Measurements from ENCODE around the gene OTOP1.
"Not testable (repeated sequence)": the region's sequence is repeated elsewhere in the genome, so short reads cannot be mapped to it uniquely, and the experiment has no call there.

OTOP1 gene

DNA sequence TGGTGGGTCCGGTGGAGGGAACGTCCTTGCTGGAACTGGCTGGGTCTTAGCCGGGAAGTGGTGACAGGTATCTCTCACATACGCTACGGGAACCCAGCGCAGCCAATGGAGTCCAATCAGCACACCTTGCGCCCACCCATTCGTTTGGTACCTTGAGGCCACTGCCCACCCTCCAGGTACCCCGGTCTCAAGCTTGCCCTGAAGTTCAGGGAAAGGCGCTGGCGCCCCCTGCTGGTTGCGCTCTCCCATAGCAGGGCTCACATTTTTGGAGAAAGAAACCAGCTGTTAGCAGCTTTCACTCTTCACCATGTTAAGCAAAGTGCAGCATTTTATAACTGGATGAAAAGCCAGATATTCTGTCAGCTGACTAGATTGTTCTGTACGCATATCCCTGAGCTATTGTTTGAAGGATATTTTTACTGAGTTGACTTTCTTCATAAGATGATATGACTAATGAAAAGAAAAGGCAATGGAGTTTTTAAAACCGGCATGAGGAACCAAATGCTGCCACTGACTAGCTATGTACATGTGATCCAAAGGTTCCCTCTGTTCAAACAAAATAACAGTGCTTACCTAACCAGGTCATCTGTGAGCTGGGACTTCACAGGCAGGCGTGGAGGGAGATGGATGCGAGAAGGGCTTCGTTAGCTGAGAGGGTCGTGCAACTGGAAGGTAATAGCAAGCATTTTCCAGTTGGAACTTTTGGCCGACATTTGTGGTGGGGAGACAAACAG lies 43.7 kb downstream of the OTOP1 start:
- no peaks in the 10 kb centered on the region for H3K36me3 ChIP-seq (ENCODE audit: low read depth)
- no peak overlapping the region for H3K27ac ChIP-seq (ENCODE audit: poor library complexity, severe bottlenecking)
- H3K4me3 ChIP-seq (ENCODE audit: severe bottlenecking), result no peak overlapping the region
- no peaks in the 10 kb centered on the region for H3K4me1 ChIP-seq (ENCODE audit: insufficient read depth, poor library complexity, severe bottlenecking)
- no peaks in the 10 kb centered on the region for H3K27me3 ChIP-seq (ENCODE audit: insufficient read depth, poor library complexity, severe bottlenecking)
- DNase-seq (ENCODE audit: low spot score) (no peak), ATAC-seq (ENCODE audit: low read depth) (no peak)
- peak; percentile 32 for TF ChIP-seq CTCF (IDR thresholded peaks at IDR 0.05; ENCODE audit: poor library complexity, severe bottlenecking)
- no peaks in the 10 kb centered on the region for H3K9me3 ChIP-seq (ENCODE audit: severe bottlenecking)

- Histone ChIP-seq H3K4me3 (ENCODE audit: severe bottlenecking) (no peak overlapping the region), H3K4me1 (ENCODE audit: insufficient read depth, poor library complexity, severe bottlenecking) (peaks cover 3% of the 10 kb centered on the region), H3K27ac (ENCODE audit: poor library complexity, severe bottlenecking) (no peak overlapping the region), H3K9me3 (ENCODE audit: severe bottlenecking) (no peaks in the 10 kb centered on the region), H3K36me3 (ENCODE audit: low read depth) (no peaks in the 10 kb centered on the region), H3K27me3 (ENCODE audit: insufficient read depth, poor library complexity, severe bottlenecking) (no peaks in the 10 kb centered on the region)
- no peak for TF ChIP-seq CTCF (IDR thresholded peaks at IDR 0.05; ENCODE audit: poor library complexity, severe bottlenecking)
- ATAC-seq (ENCODE audit: low read depth), result no peak
- DNase-seq (ENCODE audit: low spot score), result no peak
These were observed 56.1 kb downstream of the OTOP1 start for GRCh38 chr4:4170596-4171150.

DNA sequence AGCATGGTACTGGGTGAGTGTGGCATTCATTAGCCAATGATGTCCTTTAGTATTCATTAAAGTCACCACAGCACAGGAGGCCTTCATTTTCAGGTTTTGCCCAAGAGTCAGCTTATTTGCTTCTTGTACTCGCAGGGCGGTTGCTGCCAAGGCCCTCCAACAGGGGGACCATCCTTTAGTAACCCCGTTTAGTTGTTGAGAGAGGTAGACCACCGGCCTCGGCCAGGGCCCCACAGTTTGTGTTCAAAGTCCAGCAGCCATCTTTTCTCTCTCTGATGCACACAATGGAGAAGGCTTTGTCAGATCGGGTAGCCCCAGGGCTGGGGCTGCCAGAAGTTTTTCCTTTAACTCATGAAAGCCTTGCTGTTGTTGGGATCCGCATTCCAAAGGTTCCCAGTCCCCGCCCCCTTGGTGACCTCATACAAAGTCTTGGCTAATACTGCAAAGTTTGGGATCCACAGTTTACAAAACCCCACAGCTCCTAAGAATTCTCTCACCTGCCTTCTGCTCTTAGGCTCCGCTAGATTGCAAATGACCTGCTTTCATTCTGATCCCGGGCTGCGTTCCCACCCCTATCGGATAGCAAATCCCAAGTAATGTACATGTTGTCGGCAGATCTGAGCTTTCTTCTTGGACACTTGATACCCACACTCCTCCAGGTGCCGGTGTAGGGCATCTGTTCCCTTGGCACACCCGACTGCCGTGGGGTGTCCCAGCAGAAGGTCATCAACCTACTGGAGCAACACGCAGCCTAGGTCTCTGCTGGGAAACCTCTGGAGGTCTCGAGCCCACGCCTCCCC lies 58.5 kb downstream of the OTOP1 start:
- not testable (repeated sequence) for DNase-seq (ENCODE audit: low spot score); H3K4me1 ChIP-seq (ENCODE audit: insufficient read depth, poor library complexity, severe bottlenecking); H3K9me3 ChIP-seq (ENCODE audit: severe bottlenecking); H3K27me3 ChIP-seq (ENCODE audit: insufficient read depth, poor library complexity, severe bottlenecking); ATAC-seq (ENCODE audit: low read depth); H3K27ac ChIP-seq (ENCODE audit: poor library complexity, severe bottlenecking); H3K36me3 ChIP-seq (ENCODE audit: low read depth); H3K4me3 ChIP-seq (ENCODE audit: severe bottlenecking)

DNA sequence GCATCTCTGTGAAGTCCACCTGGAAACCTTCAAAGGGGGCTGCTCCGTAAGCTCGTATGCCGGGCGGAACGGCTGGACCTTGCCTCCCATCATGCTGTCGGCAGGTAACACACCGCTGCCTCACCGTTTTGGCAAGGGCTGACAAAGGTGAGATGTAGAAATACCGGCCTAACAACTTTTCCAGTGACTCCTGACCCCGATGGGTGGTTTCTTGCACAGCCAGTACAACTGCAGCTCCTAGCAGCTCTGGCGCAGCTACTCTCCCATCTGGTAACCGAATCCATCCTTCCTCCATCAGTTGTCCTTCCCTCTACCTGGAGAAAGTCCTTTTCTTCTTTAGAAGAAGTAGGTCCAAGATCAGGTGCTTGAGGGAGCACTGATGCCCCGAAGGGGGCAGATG lies 59.7 kb downstream of the OTOP1 start:
- not testable (repeated sequence) for H3K36me3 ChIP-seq (ENCODE audit: low read depth); H3K9me3 ChIP-seq (ENCODE audit: severe bottlenecking); H3K4me1 ChIP-seq (ENCODE audit: insufficient read depth, poor library complexity, severe bottlenecking); H3K27me3 ChIP-seq (ENCODE audit: insufficient read depth, poor library complexity, severe bottlenecking); ATAC-seq (ENCODE audit: low read depth); H3K27ac ChIP-seq (ENCODE audit: poor library complexity, severe bottlenecking); H3K4me3 ChIP-seq (ENCODE audit: severe bottlenecking); DNase-seq (ENCODE audit: low spot score)

GRCh38 chr4:4165701-4166392 lies 60.9 kb downstream of the OTOP1 start:
- not testable (repeated sequence) for H3K27me3 ChIP-seq (ENCODE audit: insufficient read depth, poor library complexity, severe bottlenecking); DNase-seq (ENCODE audit: low spot score); H3K36me3 ChIP-seq (ENCODE audit: low read depth); H3K4me3 ChIP-seq (ENCODE audit: severe bottlenecking); H3K4me1 ChIP-seq (ENCODE audit: insufficient read depth, poor library complexity, severe bottlenecking); H3K9me3 ChIP-seq (ENCODE audit: severe bottlenecking); H3K27ac ChIP-seq (ENCODE audit: poor library complexity, severe bottlenecking); ATAC-seq (ENCODE audit: low read depth)

DNA sequence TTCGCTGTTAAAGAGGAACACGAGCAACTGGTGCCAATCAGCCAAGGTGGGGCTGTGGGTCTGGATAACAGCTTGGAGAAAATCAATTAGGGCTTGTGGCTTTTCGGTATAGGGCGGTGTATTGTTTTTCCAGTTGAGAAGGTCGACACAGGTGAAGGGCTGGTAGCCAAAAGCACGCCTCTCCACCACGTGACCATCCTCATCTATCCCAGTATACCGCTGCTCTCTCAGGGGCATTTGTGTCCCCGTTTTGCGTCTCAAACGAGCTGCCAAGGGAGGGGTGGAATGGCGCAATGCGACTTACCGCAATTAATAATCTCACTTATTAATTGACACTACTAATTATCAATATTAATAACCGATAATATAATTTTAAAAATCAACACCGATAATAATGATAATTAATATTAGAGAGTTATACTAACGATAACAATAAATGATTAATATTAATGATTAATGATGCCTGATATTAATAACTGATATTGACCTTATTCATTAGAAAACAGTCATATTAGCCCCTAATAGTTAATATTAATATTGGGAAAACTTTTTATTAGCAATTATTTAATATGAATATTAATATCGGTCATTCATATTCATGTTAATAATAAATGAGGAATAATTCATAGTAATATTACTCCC lies 62.1 kb downstream of the OTOP1 start:
- not testable (repeated sequence) for ATAC-seq (ENCODE audit: low read depth); H3K4me3 ChIP-seq (ENCODE audit: severe bottlenecking); DNase-seq (ENCODE audit: low spot score); H3K36me3 ChIP-seq (ENCODE audit: low read depth); H3K27ac ChIP-seq (ENCODE audit: poor library complexity, severe bottlenecking); H3K4me1 ChIP-seq (ENCODE audit: insufficient read depth, poor library complexity, severe bottlenecking); H3K27me3 ChIP-seq (ENCODE audit: insufficient read depth, poor library complexity, severe bottlenecking); H3K9me3 ChIP-seq (ENCODE audit: severe bottlenecking)

DNA sequence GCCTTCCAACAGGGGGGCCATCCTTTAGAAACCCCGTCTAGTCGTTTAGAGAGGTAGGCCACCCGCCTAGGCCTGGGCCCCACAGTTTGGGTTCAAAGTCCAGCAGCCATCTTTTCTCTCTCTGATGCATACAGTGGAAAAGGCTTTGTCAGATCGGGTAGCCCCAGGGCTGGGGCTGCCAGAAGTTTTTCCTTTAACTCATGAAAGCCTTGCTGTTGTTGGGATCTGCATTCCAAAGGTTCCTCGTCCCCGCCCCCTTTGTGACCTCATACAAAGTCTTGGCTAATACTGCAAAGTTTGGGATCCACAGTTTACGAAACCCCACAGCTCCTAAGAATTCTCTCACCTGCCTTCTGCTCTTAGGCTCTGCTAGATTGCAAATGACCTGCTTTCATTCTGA lies 64.5 kb downstream of the OTOP1 start:
- H3K36me3 ChIP-seq (ENCODE audit: low read depth), result not testable (repeated sequence)

GRCh38 chr4:4160956-4161665 lies 65.6 kb downstream of the OTOP1 start:
- not testable (repeated sequence) for DNase-seq (ENCODE audit: low spot score); H3K36me3 ChIP-seq (ENCODE audit: low read depth); H3K27me3 ChIP-seq (ENCODE audit: insufficient read depth, poor library complexity, severe bottlenecking); H3K4me1 ChIP-seq (ENCODE audit: insufficient read depth, poor library complexity, severe bottlenecking); H3K27ac ChIP-seq (ENCODE audit: poor library complexity, severe bottlenecking); H3K4me3 ChIP-seq (ENCODE audit: severe bottlenecking); H3K9me3 ChIP-seq (ENCODE audit: severe bottlenecking); ATAC-seq (ENCODE audit: low read depth)

More for the DNA sequence above, 64.5 kb downstream of the OTOP1 start:
- ATAC-seq (ENCODE audit: low read depth); H3K9me3 ChIP-seq (ENCODE audit: severe bottlenecking); H3K27me3 ChIP-seq (ENCODE audit: insufficient read depth, poor library complexity, severe bottlenecking); H3K4me1 ChIP-seq (ENCODE audit: insufficient read depth, poor library complexity, severe bottlenecking); DNase-seq (ENCODE audit: low spot score); H3K4me3 ChIP-seq (ENCODE audit: severe bottlenecking); H3K27ac ChIP-seq (ENCODE audit: poor library complexity, severe bottlenecking): not testable (repeated sequence)
